Gastrocnemius medialis (tissue), 4 donors: ENCODE data around the gene OS9. TPM values are rescaled to one million over a fixed set of nuclear protein-coding genes. Genes with fewer than 3 reads are reported as not detected.

Experiments used
- ATAC-seq, 2 donors: fragments of 150-250 bp; one replicate each; pipeline ENCODE4 v1.9.1; 2016
- DNase-seq, 2 donors: peaks; one replicate each; pipeline ENCODE4 v3.0.0-alpha.2; 2019
- H3K27ac ChIP-seq, 4 donors: fragments of 200-600 bp; sonication (generic); 1 replicate in 1 of 4; 2 replicates in 3 of 4; pipeline ENCODE4 v1.5.1; 2016 to 2018; ENCODE audit warnings: mild to moderate bottlenecking in 2 of 4, moderate library complexity in 1 of 4
- H3K27me3 ChIP-seq, 3 donors: fragments of 200-600 bp; sonication (generic) in 2 of 3; 1 replicate in 1 of 3; 2 replicates in 2 of 3; pipeline versions ENCODE4 v1.5.1 to v1.6.0; 2016 to 2019; ENCODE audit warnings: mild to moderate bottlenecking in 1 of 3, moderate library complexity in 1 of 3
- H3K36me3 ChIP-seq, 2 donors: fragments of 200-600 bp; sonication (generic) in 1 of 2; one replicate each; pipeline ENCODE4 v1.5.1; 2017 to 2018
- H3K4me1 ChIP-seq, 2 donors: fragments of 200-600 bp; sonication (generic) in 1 of 2; one replicate each; pipeline ENCODE4 v1.5.1; 2016 to 2017; ENCODE audit warnings: mild to moderate bottlenecking in 2 of 2
- H3K4me3 ChIP-seq, 4 donors: fragments of 200-600 bp; sonication (generic) in 3 of 4; 1 replicate in 1 of 4; 2 replicates in 3 of 4; pipeline ENCODE4 v1.5.1; 2016 to 2019; ENCODE audit warnings: mild to moderate bottlenecking in 2 of 4
- H3K9me3 ChIP-seq, 3 donors: fragments of 200-600 bp; sonication (generic) in 2 of 3; 1 replicate in 1 of 3; 2 replicates in 2 of 3; pipeline ENCODE4 v1.5.1; 2016 to 2019
- POLR2A ChIP-seq, 2 donors: fragments of 450-650 bp; IDR thresholded peaks; one replicate each; pipeline ENCODE4 v1.6.1; 2017; ENCODE audit warnings: antibody characterized with exemption in 2 of 2, mild to moderate bottlenecking in 2 of 2, moderate library complexity in 2 of 2
- in situ Hi-C, 4 donors: fragments of 200-750 bp; cut with MboI; loops; one replicate each; pipeline versions ENCODE4 v1.15.0 to v1.8.0; 2017; ENCODE audit warnings: low sequenced_read_pairs in 4 of 4
- intact Hi-C: fragments of 100-400 bp; cut with DNase I; formaldehyde crosslinking; loops from one replicate; pipeline ENCODE4 v1.15.1; 2023; ENCODE audit warnings: low total_unique reads
- total RNA-seq, 4 donors: library from RNA; depleted of rRNA; stranded (reverse); fragments of >200 nt; gene quantifications; one replicate each; pipeline versions ENCODE4 v1.1.0 to v1.2.3, GENCODE V29; 2016
- TF ChIP-seq, protein P1 (sequence below), 5 experiments: fragments of 450-650 bp in 3 of 5; fragments of 200-600 bp in 2 of 5; sonication (generic) in 2 of 5; IDR thresholded peaks in 4 of 5; conservative IDR thresholded peaks in 1 of 5; 1 replicate in 4 of 5; 2 replicates in 1 of 5; pipeline ENCODE4 v1.5.1; 2016 to 2019; ENCODE audit warnings: antibody characterized with exemption in 5 of 5, mild to moderate bottlenecking in 3 of 5, moderate library complexity in 3 of 5

The OS9 gene
- total RNA-seq, 4 donors from 2014 or later = 77.0 to 152 (median 106) TPM

DNA sequence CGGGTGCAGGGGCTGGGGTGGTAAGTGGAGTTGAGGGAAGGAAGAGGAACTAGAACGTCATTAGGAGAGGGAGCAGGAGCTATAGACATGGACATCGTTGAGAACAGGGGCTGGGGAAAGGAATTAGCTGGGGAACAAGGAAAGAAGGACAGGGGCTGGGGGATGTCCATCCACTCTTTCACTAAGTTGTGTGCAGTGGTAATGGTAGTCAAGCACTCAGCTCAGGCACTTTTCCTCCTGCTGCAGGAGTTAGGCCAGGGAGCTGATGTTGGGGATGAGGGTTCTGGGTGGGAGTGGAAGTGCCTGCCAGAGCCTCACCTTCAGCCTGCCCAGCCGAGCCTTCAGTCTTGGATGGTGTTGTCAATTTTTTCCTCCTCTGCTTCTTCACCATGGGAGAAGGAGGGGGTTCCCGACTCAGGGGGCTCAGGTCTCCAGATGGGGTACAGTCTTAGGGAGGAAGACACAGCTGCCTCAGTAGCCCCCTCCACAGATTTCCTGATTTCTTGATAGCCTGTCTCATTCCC lies 35.5 kb downstream of the OS9 start:
- intact Hi-C loops (no loop called here), in situ Hi-C loops (no loop called here)
- Histone ChIP-seq H3K36me3 (no peaks in the 10 kb centered on the region), H3K4me3 (no peak overlapping the region), H3K9me3 (no peaks in the 10 kb centered on the region), H3K27ac (no peak overlapping the region), H3K4me1 (peaks cover 4 to 19% of the 10 kb centered on the region in 2 donors), H3K27me3 (peaks cover 34 to 40% (median 39%) of the 10 kb centered on the region in 3 donors)
- DNase-seq = no peak
- TF ChIP-seq POLR2A (IDR thresholded peaks at IDR 0.05) = no peak
- TF ChIP-seq, protein P1, sequence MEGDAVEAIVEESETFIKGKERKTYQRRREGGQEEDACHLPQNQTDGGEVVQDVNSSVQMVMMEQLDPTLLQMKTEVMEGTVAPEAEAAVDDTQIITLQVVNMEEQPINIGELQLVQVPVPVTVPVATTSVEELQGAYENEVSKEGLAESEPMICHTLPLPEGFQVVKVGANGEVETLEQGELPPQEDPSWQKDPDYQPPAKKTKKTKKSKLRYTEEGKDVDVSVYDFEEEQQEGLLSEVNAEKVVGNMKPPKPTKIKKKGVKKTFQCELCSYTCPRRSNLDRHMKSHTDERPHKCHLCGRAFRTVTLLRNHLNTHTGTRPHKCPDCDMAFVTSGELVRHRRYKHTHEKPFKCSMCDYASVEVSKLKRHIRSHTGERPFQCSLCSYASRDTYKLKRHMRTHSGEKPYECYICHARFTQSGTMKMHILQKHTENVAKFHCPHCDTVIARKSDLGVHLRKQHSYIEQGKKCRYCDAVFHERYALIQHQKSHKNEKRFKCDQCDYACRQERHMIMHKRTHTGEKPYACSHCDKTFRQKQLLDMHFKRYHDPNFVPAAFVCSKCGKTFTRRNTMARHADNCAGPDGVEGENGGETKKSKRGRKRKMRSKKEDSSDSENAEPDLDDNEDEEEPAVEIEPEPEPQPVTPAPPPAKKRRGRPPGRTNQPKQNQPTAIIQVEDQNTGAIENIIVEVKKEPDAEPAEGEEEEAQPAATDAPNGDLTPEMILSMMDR (IDR thresholded peaks at IDR 0.05 in 4 of 5, conservative IDR thresholded peaks at IDR 0.05 in 1 of 5) = no peak
- ATAC-seq = no peak

DNA sequence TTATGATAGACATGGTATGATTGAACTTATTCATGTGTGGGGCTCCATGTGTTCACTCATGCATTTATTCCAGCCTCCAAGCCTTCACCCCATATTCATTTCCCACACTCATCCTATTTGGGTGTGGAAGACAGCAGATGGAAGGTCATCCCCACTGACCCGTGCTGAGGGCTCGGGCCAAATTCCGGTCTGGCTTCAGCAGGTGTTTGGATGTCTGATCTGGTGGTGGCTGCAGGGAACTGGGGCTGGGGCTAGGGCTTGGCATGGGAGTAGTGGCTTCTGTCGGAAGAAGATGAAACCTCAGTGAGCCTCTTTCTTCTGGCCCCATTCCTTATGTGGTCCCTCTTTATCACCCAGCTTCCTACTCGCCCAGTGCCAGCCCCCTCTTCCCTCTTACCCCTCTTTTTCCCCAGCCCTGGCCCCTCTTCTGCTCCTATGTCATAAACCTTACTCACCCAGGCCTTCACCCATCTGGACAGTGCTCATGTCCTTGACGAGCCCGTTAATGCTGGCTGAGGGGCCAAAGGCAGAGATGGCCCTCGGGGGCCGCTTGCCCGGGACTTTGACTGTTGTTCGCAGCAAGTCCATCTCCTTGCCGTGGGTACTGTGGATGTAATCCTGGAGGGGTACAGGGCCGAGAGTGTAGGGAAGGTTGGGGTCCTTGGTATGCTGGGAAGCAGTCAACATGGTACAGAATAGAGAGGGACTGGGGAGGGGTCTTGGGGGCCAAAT lies 36.6 kb downstream of the OS9 start:
- intact Hi-C loops = no loop called here
- in situ Hi-C loops = no loop called here

DNA sequence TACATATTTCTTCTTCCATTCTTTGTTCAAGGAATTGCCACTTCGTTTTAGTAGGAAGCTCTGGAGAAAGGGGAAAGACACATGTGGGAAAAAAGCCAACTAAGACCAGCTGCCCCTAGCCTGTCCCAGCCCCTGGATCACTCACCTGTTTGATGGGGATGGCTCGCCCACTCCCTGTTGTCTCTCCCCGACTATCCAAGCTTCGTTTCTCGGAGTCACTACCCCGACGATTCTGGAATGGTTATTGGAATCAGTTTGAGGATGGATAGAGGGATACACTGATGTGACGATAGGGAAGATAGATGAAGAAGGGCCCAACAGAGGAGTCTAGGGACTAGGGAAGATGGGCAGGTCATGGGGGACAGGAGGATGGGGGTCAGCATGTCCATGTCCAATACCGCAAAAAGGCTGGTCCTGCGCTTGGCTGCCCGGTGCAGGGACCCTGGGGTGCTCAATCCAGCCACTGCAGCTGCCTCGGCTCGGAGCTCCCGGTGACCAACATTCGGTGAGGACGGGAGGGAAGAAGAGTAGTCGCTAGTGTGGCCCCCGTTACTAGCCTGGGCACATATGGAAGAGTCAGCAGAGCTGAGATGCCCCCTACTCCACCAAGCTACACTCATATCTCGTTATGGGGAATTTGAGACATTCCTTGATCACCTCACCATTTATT lies 37.6 kb downstream of the OS9 start:
- ATAC-seq = no peak
- H3K4me1 ChIP-seq = peaks cover 0 to 22% of the 10 kb centered on the region in 2 donors
- no peak overlapping the region for H3K4me3 ChIP-seq
- H3K27ac ChIP-seq = no peak overlapping the region
- TF ChIP-seq, protein P1 (IDR thresholded peaks at IDR 0.05 in 4 of 5, conservative IDR thresholded peaks at IDR 0.05 in 1 of 5) = no peak
- TF ChIP-seq POLR2A (IDR thresholded peaks at IDR 0.05) = no peak
- H3K36me3 ChIP-seq = no peaks in the 10 kb centered on the region
- no peak for DNase-seq
- intact Hi-C loops = no loop called here
- in situ Hi-C loops = no loop called here
- peaks cover 33 to 36% (median 35%) of the 10 kb centered on the region in 3 donors for H3K27me3 ChIP-seq
- no peaks in the 10 kb centered on the region for H3K9me3 ChIP-seq

More for the DNA sequence above, 36.6 kb downstream of the OS9 start:
- no peak for ATAC-seq
- H3K27me3 ChIP-seq = peaks cover 29 to 34% (median 33%) of the 10 kb centered on the region in 3 donors
- no peaks in the 10 kb centered on the region for H3K9me3 ChIP-seq
- H3K27ac ChIP-seq = no peak overlapping the region
- no peak overlapping the region for H3K4me3 ChIP-seq
- peaks cover 4 to 21% of the 10 kb centered on the region in 2 donors for H3K4me1 ChIP-seq
- TF ChIP-seq, protein P1 (IDR thresholded peaks at IDR 0.05 in 4 of 5, conservative IDR thresholded peaks at IDR 0.05 in 1 of 5) = no peak
- TF ChIP-seq POLR2A (IDR thresholded peaks at IDR 0.05) = no peak
- H3K36me3 ChIP-seq = no peaks in the 10 kb centered on the region
- no peak for DNase-seq

DNA sequence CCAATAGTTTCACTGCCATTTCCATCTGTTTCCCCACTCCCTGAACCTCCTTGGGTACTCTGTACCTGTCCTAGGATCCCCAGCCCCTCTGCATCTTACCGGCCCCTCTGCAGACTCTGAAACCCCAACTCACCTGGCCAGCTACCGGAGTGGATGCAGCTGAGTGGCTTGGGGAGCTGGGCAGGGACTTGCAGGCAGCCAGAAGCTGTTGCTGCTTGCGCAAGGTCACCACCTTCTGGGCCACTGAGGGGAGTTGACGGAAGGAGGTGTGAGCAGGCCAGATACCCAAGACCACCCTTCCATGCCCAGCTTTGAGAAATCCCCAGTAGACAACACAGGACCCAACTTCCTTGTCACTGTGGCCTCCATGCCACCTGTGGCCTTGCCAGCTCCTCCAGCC lies 38.3 kb downstream of the OS9 start:
- in situ Hi-C loops = no loop called here
- no peak for DNase-seq
- no peaks in the 10 kb centered on the region for H3K36me3 ChIP-seq
- H3K9me3 ChIP-seq = no peaks in the 10 kb centered on the region
- TF ChIP-seq, protein P1 (IDR thresholded peaks at IDR 0.05 in 4 of 5, conservative IDR thresholded peaks at IDR 0.05 in 1 of 5) = no peak
- TF ChIP-seq POLR2A (IDR thresholded peaks at IDR 0.05) = no peak
- peaks cover 34 to 37% (median 36%) of the 10 kb centered on the region in 3 donors for H3K27me3 ChIP-seq
- ATAC-seq = no peak
- H3K27ac ChIP-seq = no peak overlapping the region
- no peak overlapping the region for H3K4me3 ChIP-seq
- peaks cover 0 to 17% of the 10 kb centered on the region in 2 donors for H3K4me1 ChIP-seq
- intact Hi-C loops = no loop called here
